OCI-LY1 (cell line): ENCODE measurements around the gene RALGPS1.

Experiments used
- H2AFZ ChIP-seq: fragments of 200-600 bp; sonication (generic), shearing (Covaris generic); 2 replicates; pipeline ENCODE4 v1.6.0; 2014; ENCODE audit warnings: antibody characterized with exemption, mild to moderate bottlenecking, low read length
- H3F3A ChIP-seq: fragments of 200-600 bp; sonication (generic), shearing (Covaris generic); 2 replicates; pipeline ENCODE4 v1.6.0; 2014; ENCODE audit warnings: mild to moderate bottlenecking, antibody characterized with exemption, low read length, moderate library complexity; ENCODE audit not compliant: insufficient read depth
- H3K27ac ChIP-seq: fragments of 200-600 bp; sonication (generic); 2 replicates; pipeline ENCODE4 v1.5.1; 2014; ENCODE audit warnings: low read length, mixed run types, mild to moderate bottlenecking, low read depth; ENCODE audit not compliant: poor library complexity, severe bottlenecking
- H3K27me3 ChIP-seq: fragments of 200-600 bp; sonication (generic); 2 replicates; pipeline ENCODE4 v1.6.0; 2014; ENCODE audit warnings: antibody characterized with exemption, mild to moderate bottlenecking, low read length, moderate library complexity; ENCODE audit not compliant: insufficient read depth
- H3K36me3 ChIP-seq: fragments of 200-600 bp; sonication (generic); 2 replicates; pipeline ENCODE4 v1.6.1; 2014; ENCODE audit warnings: mild to moderate bottlenecking, antibody characterized with exemption, low read length, moderate library complexity, mixed read lengths; ENCODE audit not compliant: insufficient read depth
- H3K4me1 ChIP-seq: fragments of 200-600 bp; sonication (generic); 2 replicates; pipeline ENCODE4 v1.5.1; 2014; ENCODE audit warnings: mild to moderate bottlenecking, low read length, moderate library complexity; ENCODE audit not compliant: insufficient read depth, severe bottlenecking
- H3K4me2 ChIP-seq: fragments of 200-600 bp; sonication (generic), shearing (Covaris generic); 2 replicates; pipeline ENCODE4 v1.6.1; 2014; ENCODE audit warnings: low read length
- H3K4me3 ChIP-seq: fragments of 200-600 bp; sonication (generic); 2 replicates; pipeline ENCODE4 v1.5.1; 2014; ENCODE audit warnings: low read length, low read depth, mild to moderate bottlenecking, mixed read lengths; ENCODE audit not compliant: poor library complexity, severe bottlenecking
- H3K79me2 ChIP-seq: fragments of 200-600 bp; shearing (Covaris generic); 2 replicates; pipeline ENCODE4 v1.6.1; 2016; ENCODE audit warnings: mixed run types, low read length, mixed read lengths; ENCODE audit not compliant: insufficient read depth
- H3K9ac ChIP-seq: fragments of 200-600 bp; sonication (generic), shearing (Covaris generic); 2 replicates; pipeline ENCODE4 v1.6.1; 2014; ENCODE audit warnings: mild to moderate bottlenecking, low read length, mixed read lengths
- H3K9me2 ChIP-seq: fragments of 200-600 bp; sonication (generic), shearing (Covaris generic); 2 replicates; pipeline ENCODE4 v1.6.1; 2014; ENCODE audit warnings: low read depth, mild to moderate bottlenecking, low read length, mixed read lengths
- H3K9me3 ChIP-seq: fragments of 200-600 bp; shearing (Covaris generic); 2 replicates; pipeline ENCODE4 v1.6.1; 2014; ENCODE audit warnings: low read length, mixed read lengths
- H4K20me1 ChIP-seq: fragments of 200-600 bp; sonication (generic), shearing (Covaris generic); 2 replicates; pipeline ENCODE4 v1.6.0; 2016; ENCODE audit warnings: mild to moderate bottlenecking, low read length; ENCODE audit not compliant: insufficient read depth
- CTCF ChIP-seq: fragments of 200-600 bp; sonication (generic), shearing (Covaris generic); IDR thresholded peaks from 2 replicates; pipeline ENCODE4 v1.5.1; 2017; ENCODE audit warnings: mild to moderate bottlenecking, antibody characterized with exemption, low read length, moderate library complexity, mixed read lengths
- EZH2 ChIP-seq: fragments of 200-600 bp; sonication (generic), shearing (Covaris generic); IDR thresholded peaks from 2 replicates; pipeline ENCODE4 v1.8.0; 2017; ENCODE audit warnings: borderline replicate concordance, mixed run types, mild to moderate bottlenecking, antibody characterized with exemption, low read length, moderate library complexity, mixed read lengths

The RALGPS1 gene

GRCh38 chr9:127232833-127233549 lies 318.4 kb downstream of the RALGPS1 start:
- Histone ChIP-seq H3K4me2 (no peak overlapping the region), H3K4me1 (no peaks in the 10 kb centered on the region), H3K9me3 (no peaks in the 10 kb centered on the region), H3K79me2 (no peaks in the 10 kb centered on the region), H3K9me2 (no peaks in the 10 kb centered on the region), H3K27me3 (no peaks in the 10 kb centered on the region), H3K36me3 (no peaks in the 10 kb centered on the region), H3F3A (no peaks in the 10 kb centered on the region), H2AFZ (no peak overlapping the region), H3K27ac (no peak overlapping the region), H4K20me1 (no peaks in the 10 kb centered on the region), H3K9ac (no peak overlapping the region), H3K4me3 (no peak overlapping the region)
- no peak for TF ChIP-seq EZH2
- TF ChIP-seq CTCF, result no peak

GRCh38 chr9:127233550-127233949 lies 319.0 kb downstream of the RALGPS1 start:
- Histone ChIP-seq H3F3A (no peaks in the 10 kb centered on the region), H3K4me2 (no peak overlapping the region), H3K9me3 (no peaks in the 10 kb centered on the region), H3K4me1 (no peaks in the 10 kb centered on the region), H3K27ac (no peak overlapping the region), H4K20me1 (no peaks in the 10 kb centered on the region), H2AFZ (no peak overlapping the region), H3K9me2 (no peaks in the 10 kb centered on the region), H3K36me3 (no peaks in the 10 kb centered on the region), H3K79me2 (no peaks in the 10 kb centered on the region), H3K9ac (no peak overlapping the region), H3K27me3 (no peaks in the 10 kb centered on the region), H3K4me3 (no peak overlapping the region)
- TF ChIP-seq CTCF, result no peak
- no peak for TF ChIP-seq EZH2

- Histone ChIP-seq H3K4me3 (no peak overlapping the region), H3K27ac (no peak overlapping the region), H2AFZ (no peak overlapping the region), H3F3A (no peaks in the 10 kb centered on the region), H3K27me3 (no peaks in the 10 kb centered on the region), H3K36me3 (no peaks in the 10 kb centered on the region), H3K79me2 (no peaks in the 10 kb centered on the region), H3K9me2 (no peaks in the 10 kb centered on the region), H3K9ac (no peak overlapping the region), H4K20me1 (no peaks in the 10 kb centered on the region), H3K4me2 (no peak overlapping the region), H3K4me1 (no peaks in the 10 kb centered on the region), H3K9me3 (no peaks in the 10 kb centered on the region)
- TF ChIP-seq CTCF, result no peak
- no peak for TF ChIP-seq EZH2
Measured at GRCh38 chr9:127233989-127234388, 319.4 kb downstream of the RALGPS1 start.
